Right lobe of liver (tissue), 6 donors: ENCODE results near the gene RBSN. TPM values are rescaled to one million over a fixed set of nuclear protein-coding genes. Genes with fewer than 3 reads are reported as not detected.
A peak's percentile ranks its signal among the peaks of the same experiment; 100 is the strongest.

ENCODE experiments used
- ATAC-seq, 4 donors: fragments of 200-7000 bp; cut with Tn5 transposase; one replicate each; pipeline ENCODE4 v1.9.1; 2020; ENCODE audit warnings: mild to moderate bottlenecking in 4 of 4, moderate library complexity in 4 of 4
- DNase-seq, 3 donors: peaks; one replicate each; pipeline ENCODE4 v3.0.0-alpha.2; 2020
- H3K27ac ChIP-seq, 3 donors: fragments of 200-600 bp; one replicate each; pipeline ENCODE4 v1.8.0; 2022
- H3K27me3 ChIP-seq, 2 donors: fragments of 200-600 bp; one replicate each; pipeline ENCODE4 v1.8.0; 2022
- H3K36me3 ChIP-seq, 4 donors: fragments of 200-600 bp; sonication (generic) in 1 of 4; one replicate each; pipeline versions ENCODE4 v1.5.1 to v1.8.0; 2017 to 2022; ENCODE audit warnings: control low read depth in 1 of 4
- H3K4me1 ChIP-seq, 4 donors: fragments of 200-600 bp; sonication (generic) in 1 of 4; one replicate each; pipeline versions ENCODE4 v1.5.1 to v1.8.0; 2017 to 2022; ENCODE audit warnings: control low read depth in 1 of 4
- H3K4me3 ChIP-seq, 3 donors: fragments of 200-600 bp; one replicate each; pipeline ENCODE4 v1.8.0; 2022
- H3K9me3 ChIP-seq, 4 donors: fragments of 200-600 bp; sonication (generic) in 1 of 4; one replicate each; pipeline versions ENCODE4 v1.5.1 to v1.8.0; 2017 to 2022; ENCODE audit warnings: control low read depth in 1 of 4
- POLR2A ChIP-seq: fragments of 450-650 bp; IDR thresholded peaks from one replicate; pipeline ENCODE4 v1.6.1; 2017; ENCODE audit warnings: antibody characterized with exemption, mild to moderate bottlenecking
- WGBS: methylation state at CpG from one replicate; pipeline ENCODE4 v1.1.6; 2018; ENCODE audit warnings: low coverage, low lambda C conversion rate; ENCODE audit not compliant: insufficient coverage; ENCODE audit errors: missing lambda C conversion rate; 5-methylcytosine and 5-hydroxymethylcytosine counted together
- intact Hi-C, 2 donors: fragments of 100-400 bp; cut with DNase I; formaldehyde crosslinking; loops; one replicate each; pipeline versions ENCODE4 v1.11.2 to v1.14.1; 2022
- total RNA-seq, 6 experiments: library from RNA; depleted of rRNA in 2 of 6; stranded (reverse); fragments of >200 nt in 2 of 6; fragmentation: NEBNext Ultra II Directional in 3 of 6; extraction: Animal tissue kit (Norgen Biotek cat#: 25700) in 3 of 6; gene quantifications; one replicate each; pipeline versions ENCODE4 v1.1.0 to v1.2.4, GENCODE V29; 2016 to 2023
- TF ChIP-seq, protein P1 (sequence below), 4 donors: fragments of 200-600 bp in 3 of 4; fragments of 450-650 bp in 1 of 4; IDR thresholded peaks; one replicate each; pipeline versions ENCODE4 v1.5.1 to v1.8.0; 2016 to 2022; ENCODE audit warnings: antibody characterized with exemption in 4 of 4, mild to moderate bottlenecking in 2 of 4
- donor health status: DM: no; HTN: yes; CAD: no.
- donor health status: DM: no; HTN: no; CAD: no.
- donor health status: DM: no; HTN: no; CAD: no.
- donor health status: DM: no; HTN: yes; CAD: no.
- donor health status: DM: no; HTN: yes; CAD: no.

Gene RBSN
- total RNA-seq, 6 experiments from 2014 or later: 10.5 to 13.9 (median 11.5) TPM

DNA sequence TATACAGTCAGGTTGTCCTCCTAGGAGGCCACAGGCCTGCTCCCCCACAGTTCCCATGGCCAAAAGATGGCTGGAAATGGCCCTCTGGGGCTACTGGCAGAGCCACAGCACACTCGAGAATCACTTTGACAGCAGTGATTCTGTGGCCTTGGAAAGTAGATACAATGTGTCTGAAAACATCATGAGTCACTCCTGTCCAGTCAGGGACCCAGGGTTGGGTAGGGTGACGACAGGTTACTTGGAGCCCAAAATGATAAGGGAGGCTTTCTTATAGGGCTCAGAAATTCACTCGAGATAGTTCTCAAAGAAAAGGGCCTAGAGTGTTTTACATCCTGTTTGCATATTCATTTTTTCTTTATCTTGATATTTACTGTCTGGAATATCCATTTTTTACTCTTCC, 58.1 kb downstream of the RBSN start:
- Histone ChIP-seq H3K27me3 (no peaks in the 10 kb centered on the region), H3K4me3 (no peak overlapping the region), H3K27ac (no peak overlapping the region), H3K36me3 (peaks cover 0 to 55% (median 35%) of the 10 kb centered on the region in 4 donors), H3K4me1 (peaks cover 0 to 5% (median 2%) of the 10 kb centered on the region in 4 donors), H3K9me3 (no peaks in the 10 kb centered on the region)
- ATAC-seq (peak in 1 of 4 donors; percentile 36), DNase-seq (no peak)
- intact Hi-C loops: no loop called here
- 57% methylated on average over 1 of the region's 3 CpGs for WGBS
- TF ChIP-seq, protein P1, sequence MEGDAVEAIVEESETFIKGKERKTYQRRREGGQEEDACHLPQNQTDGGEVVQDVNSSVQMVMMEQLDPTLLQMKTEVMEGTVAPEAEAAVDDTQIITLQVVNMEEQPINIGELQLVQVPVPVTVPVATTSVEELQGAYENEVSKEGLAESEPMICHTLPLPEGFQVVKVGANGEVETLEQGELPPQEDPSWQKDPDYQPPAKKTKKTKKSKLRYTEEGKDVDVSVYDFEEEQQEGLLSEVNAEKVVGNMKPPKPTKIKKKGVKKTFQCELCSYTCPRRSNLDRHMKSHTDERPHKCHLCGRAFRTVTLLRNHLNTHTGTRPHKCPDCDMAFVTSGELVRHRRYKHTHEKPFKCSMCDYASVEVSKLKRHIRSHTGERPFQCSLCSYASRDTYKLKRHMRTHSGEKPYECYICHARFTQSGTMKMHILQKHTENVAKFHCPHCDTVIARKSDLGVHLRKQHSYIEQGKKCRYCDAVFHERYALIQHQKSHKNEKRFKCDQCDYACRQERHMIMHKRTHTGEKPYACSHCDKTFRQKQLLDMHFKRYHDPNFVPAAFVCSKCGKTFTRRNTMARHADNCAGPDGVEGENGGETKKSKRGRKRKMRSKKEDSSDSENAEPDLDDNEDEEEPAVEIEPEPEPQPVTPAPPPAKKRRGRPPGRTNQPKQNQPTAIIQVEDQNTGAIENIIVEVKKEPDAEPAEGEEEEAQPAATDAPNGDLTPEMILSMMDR (IDR thresholded peaks at IDR 0.05): no peak
- TF ChIP-seq POLR2A: no peak

DNA sequence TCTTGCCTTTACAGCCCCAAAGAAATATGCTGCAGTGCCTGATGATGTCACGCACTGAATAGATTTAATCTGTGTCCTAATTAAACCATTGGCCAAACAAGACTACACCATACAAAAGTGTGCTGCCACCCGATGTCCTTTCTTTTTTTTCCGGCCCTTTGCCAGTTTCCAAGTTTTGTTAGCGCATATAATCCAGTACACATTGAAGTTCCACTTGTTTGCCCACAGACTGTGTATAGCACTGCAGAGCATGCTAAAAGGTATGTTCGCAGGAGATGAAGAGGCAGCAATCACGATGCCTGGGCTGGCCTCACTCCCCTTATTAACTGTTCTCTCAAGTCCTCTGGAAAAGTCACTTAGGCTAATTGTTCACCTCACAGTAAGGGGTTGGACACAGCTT, 60.6 kb downstream of the RBSN start:
- Histone ChIP-seq H3K27me3 (no peaks in the 10 kb centered on the region), H3K4me3 (no peak overlapping the region), H3K9me3 (no peaks in the 10 kb centered on the region), H3K4me1 (peaks cover 0 to 5% (median 2%) of the 10 kb centered on the region in 4 donors), H3K36me3 (peaks cover 0 to 49% (median 16%) of the 10 kb centered on the region in 4 donors), H3K27ac (no peak overlapping the region)
- DNase-seq (no peak), ATAC-seq (no peak)
- intact Hi-C loops: loop anchor here in 1 of 2 donors (10.0 kb wide), 1 partner anchor 114 kb away; no protein-coding TSS in a partner anchor
- 94% methylated on average over 6 of the region's 6 CpGs for WGBS
- TF ChIP-seq, protein P1 (IDR thresholded peaks at IDR 0.05): no peak
- TF ChIP-seq POLR2A: no peak

DNA sequence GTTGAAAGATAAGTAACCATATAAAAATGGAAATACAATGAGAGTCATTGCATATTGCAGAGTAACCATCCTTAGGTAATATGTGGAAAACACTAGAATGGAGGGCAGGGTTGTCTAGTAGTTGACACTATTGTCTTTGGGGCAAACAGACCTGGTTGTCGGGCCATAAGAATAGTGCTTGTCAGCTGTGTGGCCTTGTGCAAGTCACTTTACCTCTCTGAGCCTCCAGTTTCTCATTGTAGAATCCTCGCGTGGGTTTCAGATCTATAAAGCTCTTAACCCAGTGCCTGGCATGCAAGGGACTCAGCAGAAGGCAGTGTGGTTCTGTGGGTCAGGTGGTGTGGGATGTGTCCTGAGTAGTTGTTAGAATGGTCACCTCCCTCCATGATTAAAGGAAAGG, 65.8 kb downstream of the RBSN start:
- H3K36me3 ChIP-seq: peaks cover 0 to 61% (median 16%) of the 10 kb centered on the region in 4 donors
- H3K27me3 ChIP-seq: no peaks in the 10 kb centered on the region
- H3K4me1 ChIP-seq: no peaks in the 10 kb centered on the region
- no peak for TF ChIP-seq POLR2A
- TF ChIP-seq, protein P1 (IDR thresholded peaks at IDR 0.05): no peak
- no peak overlapping the region for H3K27ac ChIP-seq
- H3K4me3 ChIP-seq: no peak overlapping the region
- 80% methylated on average over 1 of the region's 3 CpGs for WGBS
- intact Hi-C loops: loop anchor here in 1 of 2 donors (10.0 kb wide), 1 partner anchor 108 kb away; no protein-coding TSS in a partner anchor
- no peaks in the 10 kb centered on the region for H3K9me3 ChIP-seq
- DNase-seq: no peak
- no peak for ATAC-seq

DNA sequence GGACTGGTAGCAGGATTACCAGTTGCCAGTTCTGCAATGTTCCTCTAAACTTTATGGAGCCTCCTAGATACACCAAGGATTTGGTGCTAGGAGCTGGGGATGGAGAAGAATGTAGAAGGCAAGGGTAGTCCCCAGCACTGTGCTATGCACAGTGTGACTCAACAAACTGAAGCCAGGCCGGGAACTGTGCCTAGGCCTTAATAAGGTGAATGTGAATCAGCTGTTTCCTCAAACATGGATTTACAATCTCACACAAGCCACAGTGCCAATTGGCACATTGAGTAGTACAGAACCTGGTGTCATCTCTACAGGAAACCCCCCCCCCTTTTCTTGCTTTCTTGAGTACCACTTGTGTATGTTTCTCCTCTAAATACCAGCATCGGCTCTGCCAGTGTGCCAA, 66.3 kb downstream of the RBSN start:
- DNase-seq (no peak), ATAC-seq (no peak)
- Histone ChIP-seq H3K4me1 (no peaks in the 10 kb centered on the region), H3K4me3 (no peak overlapping the region), H3K27ac (no peak overlapping the region), H3K36me3 (peaks cover 0 to 57% (median 14%) of the 10 kb centered on the region in 4 donors), H3K27me3 (no peaks in the 10 kb centered on the region), H3K9me3 (no peaks in the 10 kb centered on the region)
- intact Hi-C loops: loop anchor here in 1 of 2 donors (10.0 kb wide), 1 partner anchor 108 kb away; no protein-coding TSS in a partner anchor
- no CpG with 5 or more reads among the region's 2 CpGs for WGBS
- TF ChIP-seq POLR2A: no peak
- TF ChIP-seq, protein P1 (IDR thresholded peaks at IDR 0.05): no peak
